ENCODE data around the gene IFIT1.

GRCh38 chr10:89421018-89421476 is 28.6 kb downstream of the IFIT1 start:
- no peak for TF ChIP-seq POLR2A (IDR thresholded peaks at IDR 0.05)
- TF ChIP-seq, protein P1, sequence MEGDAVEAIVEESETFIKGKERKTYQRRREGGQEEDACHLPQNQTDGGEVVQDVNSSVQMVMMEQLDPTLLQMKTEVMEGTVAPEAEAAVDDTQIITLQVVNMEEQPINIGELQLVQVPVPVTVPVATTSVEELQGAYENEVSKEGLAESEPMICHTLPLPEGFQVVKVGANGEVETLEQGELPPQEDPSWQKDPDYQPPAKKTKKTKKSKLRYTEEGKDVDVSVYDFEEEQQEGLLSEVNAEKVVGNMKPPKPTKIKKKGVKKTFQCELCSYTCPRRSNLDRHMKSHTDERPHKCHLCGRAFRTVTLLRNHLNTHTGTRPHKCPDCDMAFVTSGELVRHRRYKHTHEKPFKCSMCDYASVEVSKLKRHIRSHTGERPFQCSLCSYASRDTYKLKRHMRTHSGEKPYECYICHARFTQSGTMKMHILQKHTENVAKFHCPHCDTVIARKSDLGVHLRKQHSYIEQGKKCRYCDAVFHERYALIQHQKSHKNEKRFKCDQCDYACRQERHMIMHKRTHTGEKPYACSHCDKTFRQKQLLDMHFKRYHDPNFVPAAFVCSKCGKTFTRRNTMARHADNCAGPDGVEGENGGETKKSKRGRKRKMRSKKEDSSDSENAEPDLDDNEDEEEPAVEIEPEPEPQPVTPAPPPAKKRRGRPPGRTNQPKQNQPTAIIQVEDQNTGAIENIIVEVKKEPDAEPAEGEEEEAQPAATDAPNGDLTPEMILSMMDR (IDR thresholded peaks at IDR 0.05): no peak

All from uterus (tissue), 2 donors.